NCI-H524 treated with DMSO at 0.1 percent for 48 hours (cell line): ENCODE measurements around the gene MYRIP.
"Not testable (repeated sequence)": the region's sequence is repeated elsewhere in the genome, so short reads cannot be mapped to it uniquely, and the experiment has no call there.

Source experiments
- DNase-seq: peaks from one replicate; lab custom pipeline; 2025; lab: John Stamatoyannopoulos, UW

Gene MYRIP

DNA sequence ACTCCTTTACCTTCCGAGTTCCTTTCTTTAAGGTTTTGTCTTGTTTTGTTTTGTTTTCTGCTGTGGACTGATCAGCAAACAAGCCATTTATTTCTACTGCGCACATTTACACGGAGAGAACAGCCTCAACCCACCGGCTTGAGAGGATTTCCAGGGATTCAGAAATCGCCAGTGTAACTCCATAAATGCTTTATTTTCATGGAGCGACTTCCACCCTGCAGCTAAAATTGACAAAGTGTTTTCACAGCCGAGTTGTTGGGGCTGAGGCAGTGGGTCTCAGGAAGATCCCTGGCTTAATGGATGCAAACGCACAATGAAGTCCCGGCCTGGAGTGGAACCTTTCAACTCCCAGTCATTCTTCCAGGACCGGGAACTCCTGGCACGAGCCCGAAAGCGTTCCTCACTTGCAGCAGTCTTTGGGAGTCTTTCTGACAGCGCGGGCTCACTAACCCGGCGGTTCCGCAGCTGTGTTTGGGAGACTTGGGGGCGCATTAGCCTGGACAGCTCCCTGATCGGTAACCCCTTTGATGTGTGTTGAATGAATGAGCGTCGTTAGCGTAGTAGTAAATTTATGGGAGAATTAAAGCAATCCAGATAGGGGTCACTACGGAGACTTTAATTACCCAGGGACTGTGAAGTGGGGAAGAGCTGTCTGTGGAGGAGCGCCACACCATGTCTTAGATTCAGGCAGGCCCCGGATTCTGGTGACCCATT, 785 bp upstream of the MYRIP start:
- DNase-seq, result no peak

DNA sequence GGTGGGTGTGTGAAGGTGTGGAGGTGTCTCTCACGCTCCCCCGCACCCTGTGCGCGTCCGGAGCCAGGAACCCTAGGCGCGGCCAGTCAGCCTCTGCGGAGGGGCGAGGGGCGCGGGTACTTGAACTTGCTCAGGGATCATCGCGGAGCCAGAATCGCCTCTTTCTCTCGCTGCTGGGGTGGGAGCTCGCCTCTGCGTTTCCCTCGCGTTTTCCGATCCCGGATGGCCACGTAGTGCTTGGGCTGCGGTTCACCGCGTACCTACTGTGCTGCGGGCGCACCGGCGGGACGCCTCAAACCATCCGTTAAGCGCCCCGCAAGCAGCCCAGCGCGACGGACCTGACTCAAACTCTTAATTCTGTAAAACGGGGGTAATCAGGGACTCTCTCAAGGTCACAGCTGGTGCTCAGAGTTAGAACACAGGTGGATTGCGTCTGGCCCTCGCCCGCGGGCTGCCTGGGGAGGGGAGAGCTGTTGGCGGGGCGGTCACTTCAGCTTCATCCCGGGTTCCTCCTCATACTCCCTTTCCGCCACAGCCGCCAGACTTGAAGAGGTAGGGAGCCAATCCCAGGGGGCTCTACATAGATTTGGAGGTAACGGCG, 686 bp downstream of the MYRIP start:
- DNase-seq, result no peak

DNA sequence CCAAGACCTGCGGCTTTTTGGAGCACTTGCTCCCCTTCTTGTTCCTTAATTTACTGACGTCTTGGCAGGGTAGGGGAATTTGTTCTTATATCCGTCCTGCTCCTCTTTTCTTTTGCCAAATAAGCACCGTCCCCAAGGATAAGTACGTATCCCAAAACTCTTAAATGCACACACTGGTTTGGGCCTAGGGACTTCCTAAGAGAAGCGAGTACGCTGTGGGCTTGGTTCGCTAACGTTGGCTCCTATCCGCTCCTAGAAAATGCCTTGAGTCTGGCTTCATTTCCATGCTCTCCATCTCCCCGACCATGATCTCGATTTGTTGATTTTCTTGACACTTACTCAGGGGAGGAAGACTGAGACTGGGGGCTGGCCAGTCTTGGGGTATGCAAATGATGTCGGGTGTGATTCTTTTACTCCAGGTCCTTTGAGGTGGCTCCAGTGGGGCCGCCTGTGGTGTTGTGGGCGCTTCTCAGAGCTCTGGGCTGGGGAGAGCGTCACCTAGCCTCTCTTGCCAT, 1.3 kb downstream of the MYRIP start:
- DNase-seq, result no peak

DNA sequence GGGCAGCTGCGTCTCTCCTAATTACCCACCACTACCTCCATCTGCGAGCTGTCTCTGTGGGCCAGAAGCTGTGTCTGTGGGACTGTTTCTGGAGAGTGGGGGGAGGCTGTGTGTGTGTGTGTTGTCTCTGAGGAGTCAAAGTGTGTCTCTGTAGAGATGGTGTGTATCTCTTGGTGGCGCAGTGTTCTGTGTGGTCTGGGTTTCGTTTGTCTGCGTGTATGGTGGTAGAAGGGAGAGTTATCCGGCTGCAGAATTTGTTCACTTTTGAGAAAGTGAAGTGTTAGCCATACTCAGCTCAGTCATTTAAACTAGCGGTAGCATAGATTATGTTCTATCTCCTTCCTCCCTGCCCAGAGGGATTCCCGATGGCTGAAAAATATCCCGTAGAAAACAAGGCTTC, 2.2 kb downstream of the MYRIP start:
- DNase-seq, result no peak

DNA sequence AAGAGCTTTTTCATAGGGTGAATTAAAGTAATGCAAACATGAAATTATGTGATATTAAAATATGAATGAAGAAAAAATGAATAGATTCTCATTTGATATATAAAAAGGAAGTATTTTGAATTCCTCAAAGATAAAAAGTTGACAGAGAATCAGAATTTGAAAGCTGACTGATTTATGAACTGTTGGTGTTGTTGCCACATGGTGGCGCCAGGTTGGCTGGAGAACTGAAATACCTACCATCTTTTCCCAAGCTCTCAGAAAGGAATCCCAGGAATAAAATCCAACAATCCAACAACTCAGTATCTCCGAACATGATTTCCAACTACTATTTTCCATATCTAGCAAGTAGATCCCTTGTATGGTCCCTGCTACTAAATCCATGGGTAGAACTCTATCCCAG, 3.1 kb downstream of the MYRIP start:
- DNase-seq, result no peak

DNA sequence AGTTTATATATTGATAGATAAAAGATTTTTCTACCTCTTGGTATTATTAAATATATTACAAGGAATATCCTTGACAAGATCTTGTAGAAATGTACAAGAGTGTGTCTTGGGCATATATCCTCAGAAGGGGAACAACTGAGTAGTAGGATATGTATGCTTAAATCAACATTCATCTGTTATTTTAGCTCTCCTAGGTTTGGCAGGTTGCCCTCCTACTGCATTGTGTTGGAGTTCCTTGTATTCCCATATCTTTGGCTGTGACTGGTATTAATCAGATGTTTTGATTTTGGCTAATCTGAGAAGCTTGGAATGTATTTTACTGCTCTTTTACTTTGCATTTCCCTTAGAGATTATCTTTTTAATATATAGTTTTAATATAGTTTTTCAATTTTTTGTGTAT, 4.6 kb downstream of the MYRIP start:
- DNase-seq, result no peak

- no peak for DNase-seq
Measured at GRCh38 chr3:39819899-39820298, 10.5 kb downstream of the MYRIP start.

GRCh38 chr3:39833764-39834163, 24.4 kb downstream of the MYRIP start:
- not testable (repeated sequence) for DNase-seq

DNA sequence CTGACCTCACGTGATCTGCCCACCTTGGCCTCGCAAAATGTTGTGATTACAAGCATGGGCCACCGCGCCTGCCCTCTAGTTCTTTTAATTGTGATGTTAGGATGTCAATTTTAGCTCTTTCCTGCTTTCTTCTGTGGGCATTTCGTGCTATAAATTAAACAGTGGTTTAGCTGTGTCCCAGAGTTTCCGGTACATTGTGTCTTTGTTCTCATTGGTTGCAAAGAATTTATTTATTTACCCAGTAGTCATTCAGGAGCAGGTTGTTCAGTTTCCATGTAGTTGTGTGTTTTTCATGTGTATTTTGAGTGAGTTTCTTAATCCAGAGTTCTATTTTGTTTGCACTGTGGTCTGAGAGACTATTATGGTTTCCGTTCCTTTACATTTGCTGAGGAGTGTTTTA, 30.1 kb downstream of the MYRIP start:
- no peak for DNase-seq

DNA sequence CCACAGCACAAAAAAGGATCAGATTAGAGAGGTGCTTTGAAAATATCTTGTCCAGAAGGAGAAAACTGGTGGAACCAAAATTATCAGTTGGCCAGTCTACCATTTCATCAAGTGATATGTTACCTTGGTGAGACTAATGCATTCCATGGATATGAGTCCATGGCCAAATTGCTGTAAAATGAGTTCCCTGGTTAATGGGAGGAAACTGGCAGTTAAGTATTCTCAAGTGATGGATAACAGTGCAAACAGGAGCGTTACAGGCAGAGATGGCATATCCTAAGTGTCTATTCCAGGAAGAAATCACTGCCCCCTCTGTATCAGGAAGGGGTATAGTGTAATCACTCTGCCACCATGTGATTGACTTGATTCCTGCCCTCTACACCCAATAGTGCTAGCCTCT, 34.0 kb downstream of the MYRIP start:
- DNase-seq, result no peak

DNA sequence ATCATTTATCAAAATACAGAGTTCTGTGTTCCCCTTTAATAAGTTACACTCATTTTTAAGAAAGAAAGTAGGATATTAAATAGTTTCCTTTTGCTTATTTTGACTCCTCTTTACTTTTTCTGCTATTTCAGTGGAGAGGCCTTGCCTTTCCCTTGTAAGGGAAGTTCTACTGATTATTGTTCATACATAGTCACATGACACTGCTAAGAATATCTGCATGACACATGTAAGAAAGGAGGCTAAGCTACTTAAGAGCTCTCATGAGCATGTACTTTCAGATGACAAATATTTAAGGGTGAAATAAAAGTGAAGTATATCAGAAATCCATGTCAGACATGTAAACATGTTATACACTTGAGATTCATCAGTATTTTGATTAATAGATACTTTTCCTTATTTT, 39.0 kb downstream of the MYRIP start:
- DNase-seq, result no peak

DNA sequence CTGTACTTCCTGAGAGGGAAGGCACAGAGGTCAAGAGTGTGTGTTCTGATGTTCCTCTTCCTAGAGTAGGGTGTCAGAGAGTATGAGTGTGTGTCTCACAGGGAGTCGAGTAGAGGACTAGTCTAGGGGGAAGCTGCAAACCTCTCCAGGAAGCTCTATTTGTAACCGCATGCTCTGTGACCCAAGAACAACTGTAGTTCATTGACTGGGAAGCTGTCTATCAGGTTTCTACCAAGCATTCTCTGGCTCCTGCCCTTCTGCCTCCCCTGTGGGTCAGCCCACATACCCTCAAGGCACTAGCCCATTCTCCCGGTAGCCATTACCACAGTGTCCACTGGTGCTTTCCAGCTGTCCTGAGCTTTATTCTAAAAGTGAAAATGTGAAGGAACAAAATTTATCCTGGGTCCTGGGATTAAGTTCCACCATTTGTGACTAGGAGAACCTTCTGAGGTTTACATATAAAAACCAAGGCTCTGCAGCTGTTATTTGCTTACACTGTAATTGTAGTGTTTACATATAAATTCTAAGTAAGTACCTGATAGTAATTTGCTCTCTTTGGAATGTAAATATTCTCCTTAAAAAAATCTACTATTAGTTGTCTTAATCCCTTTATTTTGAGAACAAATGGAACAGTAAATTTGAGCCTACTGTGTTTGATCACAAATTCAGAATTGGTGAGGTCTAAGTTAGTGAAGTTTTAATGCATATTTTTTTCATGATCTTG, 40.7 kb downstream of the MYRIP start:
- DNase-seq, result no peak

DNA sequence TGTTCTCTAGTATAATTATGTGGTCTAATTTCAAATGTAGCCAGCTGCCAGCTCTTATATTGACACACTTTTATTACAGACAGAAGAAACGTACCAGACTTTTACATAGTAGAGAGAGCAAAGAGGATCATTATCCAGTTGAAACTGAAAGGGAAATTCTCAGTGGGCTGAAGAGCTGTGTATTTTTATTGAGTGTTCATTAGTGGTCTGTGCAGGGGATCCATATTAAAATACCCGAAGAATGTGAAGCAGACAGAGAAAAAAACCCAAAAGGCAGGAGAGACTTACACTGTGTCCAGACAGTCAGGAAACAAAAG, 41.3 kb downstream of the MYRIP start:
- no peak for DNase-seq

DNA sequence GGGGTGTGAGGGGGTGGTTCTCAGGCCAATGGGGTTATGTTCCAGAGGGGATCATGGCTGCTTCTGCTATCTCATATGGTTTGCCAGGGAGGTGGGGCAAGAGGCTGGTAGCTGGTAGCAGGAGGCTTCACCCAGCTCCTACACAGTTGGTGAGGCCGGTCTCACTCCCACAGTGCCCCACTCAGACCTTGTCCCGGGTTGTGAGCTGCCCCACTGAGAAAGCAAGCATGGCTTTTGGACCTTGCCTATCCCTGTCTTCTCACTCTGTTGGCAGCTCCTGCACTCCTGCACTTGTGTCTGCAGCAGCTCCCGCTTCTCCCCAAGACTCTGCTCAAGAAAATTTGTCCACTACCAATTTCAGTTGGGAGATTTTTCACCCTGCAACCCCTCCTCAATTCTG, 46.1 kb downstream of the MYRIP start:
- no peak for DNase-seq

DNA sequence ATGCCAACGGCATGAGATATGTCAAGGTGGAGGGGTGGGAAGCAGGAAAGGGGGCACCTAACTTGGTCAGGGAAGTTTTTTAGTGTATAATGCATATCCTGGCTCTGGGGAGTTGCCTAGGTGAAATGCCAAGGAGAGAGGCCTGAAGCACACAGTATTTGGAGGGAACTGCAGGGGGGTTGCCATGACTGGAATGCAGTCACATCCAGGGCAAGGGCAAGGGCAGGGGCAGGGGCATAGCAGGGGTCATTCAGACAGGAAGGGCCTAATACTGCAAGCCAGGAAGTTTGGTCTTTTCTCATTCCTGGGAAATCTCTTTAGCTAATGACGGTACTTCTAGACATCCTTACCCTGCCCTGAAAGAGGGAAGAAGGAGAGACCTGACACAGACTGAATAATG, 60.5 kb downstream of the MYRIP start:
- DNase-seq, result no peak

- DNase-seq, result no peak
Measured at GRCh38 chr3:39870706-39871105, 61.3 kb downstream of the MYRIP start.

DNA sequence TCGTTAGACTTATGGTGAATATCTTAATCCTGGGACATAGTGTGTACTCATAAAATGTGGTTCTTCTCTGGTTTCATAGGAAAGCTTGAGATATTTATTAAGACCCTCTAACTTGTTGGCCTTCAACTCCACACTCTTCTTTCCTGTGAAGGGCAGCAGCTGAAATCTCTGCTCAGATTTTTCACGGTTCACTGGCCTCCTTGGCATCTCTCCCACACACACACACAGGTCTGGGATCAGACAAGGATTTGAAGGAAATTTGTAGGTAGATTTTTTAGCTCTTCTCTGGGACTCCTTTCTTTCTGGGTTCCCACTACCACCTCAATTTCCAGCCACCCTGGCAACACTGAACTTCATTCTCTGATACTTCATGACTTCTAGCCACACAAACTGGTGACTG, 70.2 kb downstream of the MYRIP start:
- DNase-seq, result no peak

DNA sequence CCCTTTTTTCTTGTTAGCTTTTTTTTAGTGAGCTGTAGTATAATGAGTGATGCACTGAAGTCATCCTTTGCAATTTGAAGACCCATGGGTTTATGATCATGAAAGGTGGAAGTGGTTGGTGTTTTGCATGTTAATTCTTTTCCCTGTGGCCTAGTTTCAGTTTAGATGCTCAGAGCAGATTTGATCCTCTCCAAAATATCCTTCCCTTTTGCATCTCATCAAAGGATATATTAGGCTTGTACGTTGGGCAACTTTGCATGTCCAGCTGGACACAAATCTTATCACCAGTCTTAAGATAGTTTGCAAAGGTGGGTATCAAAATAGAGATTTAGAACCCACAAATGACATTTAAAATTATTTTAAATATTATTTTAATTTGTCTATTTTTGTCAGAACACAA, 72.7 kb downstream of the MYRIP start:
- DNase-seq, result no peak

GRCh38 chr3:39892068-39892467, 82.7 kb downstream of the MYRIP start:
- DNase-seq, result no peak

DNA sequence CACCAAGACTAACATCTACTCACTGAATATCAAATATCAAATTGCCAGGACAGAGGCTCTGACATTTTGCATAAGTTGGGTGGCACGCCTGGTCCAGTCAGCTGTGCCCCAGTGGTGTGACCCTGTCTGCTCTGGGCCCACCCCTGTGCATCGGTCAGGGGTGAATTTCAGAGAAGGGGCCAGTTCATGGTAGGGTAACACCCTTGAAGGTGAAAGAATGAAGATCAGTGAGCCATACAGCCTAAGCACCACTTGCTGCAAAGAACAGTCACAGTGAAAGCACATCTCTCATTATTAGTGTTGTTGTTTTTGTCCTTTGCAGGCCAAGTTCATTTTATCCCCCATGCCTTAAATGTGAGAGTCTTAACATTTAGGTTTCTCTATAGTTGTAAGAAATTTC, 86.8 kb downstream of the MYRIP start:
- no peak for DNase-seq

GRCh38 chr3:39900462-39901002, 91.1 kb downstream of the MYRIP start:
- no peak for DNase-seq

DNA sequence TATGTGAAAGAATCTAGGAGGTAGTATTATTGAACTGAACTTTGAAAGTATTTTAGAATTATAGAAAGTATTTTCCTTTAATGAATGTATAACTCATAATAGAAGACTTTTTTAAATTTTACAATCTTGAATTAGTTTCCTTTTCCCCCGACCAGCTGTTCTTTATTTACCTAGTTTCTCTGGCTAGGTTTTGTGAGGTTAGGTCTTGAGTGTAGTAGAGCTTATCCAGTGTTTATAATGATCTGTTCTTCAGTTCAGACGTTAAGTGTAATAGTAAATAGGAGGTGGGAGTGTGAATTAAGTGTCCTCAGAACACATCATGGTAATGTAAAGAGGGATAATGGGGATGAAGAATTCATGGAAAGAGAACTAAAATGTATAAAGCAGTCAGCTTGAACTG, 93.8 kb downstream of the MYRIP start:
- DNase-seq, result no peak

DNA sequence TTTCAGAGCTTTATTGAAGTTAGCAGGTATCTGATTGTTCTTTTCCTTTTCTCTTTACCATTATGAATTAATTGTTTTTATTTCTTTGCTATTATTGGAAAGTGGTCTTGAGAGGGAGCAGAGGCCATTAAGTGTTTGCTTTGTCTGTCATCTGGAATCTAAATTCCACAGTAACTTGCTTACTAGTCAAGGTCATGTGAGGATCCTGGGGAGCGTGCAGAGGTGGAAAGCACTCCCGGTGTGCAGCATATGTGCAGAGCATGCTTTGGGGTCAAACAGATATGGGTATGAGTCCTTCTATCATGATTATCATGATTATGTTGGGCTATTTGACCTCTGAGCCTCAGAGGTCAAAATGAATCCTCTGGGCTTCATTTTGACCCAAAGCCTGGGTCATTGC, 96.4 kb downstream of the MYRIP start:
- DNase-seq, result no peak
